RWPE1 (cell line): ENCODE measurements around the gene NFIX.

Experiments
- CTCF ChIA-PET: fragments of 350-600 bp; sonication (Branson Sonifier 250); formaldehyde crosslinking; extraction: SDS; loops from one replicate; lab custom pipeline; 2021; lab: Yijun Ruan, JAX
- POLR2A ChIA-PET: fragments of 400-600 bp; formaldehyde crosslinking; extraction: SDS; loops from one replicate; lab custom pipeline; 2020; ENCODE audit warnings: antibody characterized with exemption; ENCODE audit not compliant: low non-redundant PET; lab: Yijun Ruan, JAX
- DNase-seq: peaks from one replicate; pipeline ENCODE4 v3.0.0; 2012; ENCODE audit warnings: low spot score
- H3K27ac ChIP-seq: fragments of 450-650 bp; 2 replicates; pipeline ENCODE4 v1.5.1; 2017
- TF ChIP-seq, protein P1 (sequence below): fragments of 450-650 bp; conservative IDR thresholded peaks from 2 replicates; pipeline ENCODE4 v1.5.1; 2017; ENCODE audit warnings: low read depth, mild to moderate bottlenecking

The NFIX gene

GRCh38 chr19:13076787-13077186 lies 81.5 kb downstream of the NFIX start:
- DNase-seq = no peak
- TF ChIP-seq, protein P1, sequence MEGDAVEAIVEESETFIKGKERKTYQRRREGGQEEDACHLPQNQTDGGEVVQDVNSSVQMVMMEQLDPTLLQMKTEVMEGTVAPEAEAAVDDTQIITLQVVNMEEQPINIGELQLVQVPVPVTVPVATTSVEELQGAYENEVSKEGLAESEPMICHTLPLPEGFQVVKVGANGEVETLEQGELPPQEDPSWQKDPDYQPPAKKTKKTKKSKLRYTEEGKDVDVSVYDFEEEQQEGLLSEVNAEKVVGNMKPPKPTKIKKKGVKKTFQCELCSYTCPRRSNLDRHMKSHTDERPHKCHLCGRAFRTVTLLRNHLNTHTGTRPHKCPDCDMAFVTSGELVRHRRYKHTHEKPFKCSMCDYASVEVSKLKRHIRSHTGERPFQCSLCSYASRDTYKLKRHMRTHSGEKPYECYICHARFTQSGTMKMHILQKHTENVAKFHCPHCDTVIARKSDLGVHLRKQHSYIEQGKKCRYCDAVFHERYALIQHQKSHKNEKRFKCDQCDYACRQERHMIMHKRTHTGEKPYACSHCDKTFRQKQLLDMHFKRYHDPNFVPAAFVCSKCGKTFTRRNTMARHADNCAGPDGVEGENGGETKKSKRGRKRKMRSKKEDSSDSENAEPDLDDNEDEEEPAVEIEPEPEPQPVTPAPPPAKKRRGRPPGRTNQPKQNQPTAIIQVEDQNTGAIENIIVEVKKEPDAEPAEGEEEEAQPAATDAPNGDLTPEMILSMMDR = no peak
- ChIA-PET CTCF (interaction anchor here (0.6 kb wide), 1 partner anchor 111 kb away, joined by 3 read pairs; no protein-coding TSS in a partner anchor), POLR2A (no interaction called here)
- peak overlapping the region; percentile 69 for H3K27ac ChIP-seq

- CTCF ChIA-PET = interaction anchor here (0.6 kb wide), 2 partner anchors 112 kb away, joined by 3 read pairs; no protein-coding TSS in a partner anchor
- no peak for DNase-seq
- POLR2A ChIA-PET = no interaction called here
- H3K27ac ChIP-seq = peak overlapping the region; percentile 69
- TF ChIP-seq, protein P1 = no peak
These were observed 82.0 kb downstream of the NFIX start for GRCh38 chr19:13077240-13077639.

- CTCF ChIA-PET = interaction anchor here (0.6 to 1.8 kb wide), 2 partner anchors 17 to 361 kb away, joined by 4 to 8 read pairs; no protein-coding TSS in a partner anchor
- POLR2A ChIA-PET = no interaction called here
- DNase-seq = no peak
- peak overlapping the region; percentile 69 for H3K27ac ChIP-seq
- TF ChIP-seq, protein P1 = no peak
These were observed 83.1 kb downstream of the NFIX start for GRCh38 chr19:13078381-13078780.

DNA sequence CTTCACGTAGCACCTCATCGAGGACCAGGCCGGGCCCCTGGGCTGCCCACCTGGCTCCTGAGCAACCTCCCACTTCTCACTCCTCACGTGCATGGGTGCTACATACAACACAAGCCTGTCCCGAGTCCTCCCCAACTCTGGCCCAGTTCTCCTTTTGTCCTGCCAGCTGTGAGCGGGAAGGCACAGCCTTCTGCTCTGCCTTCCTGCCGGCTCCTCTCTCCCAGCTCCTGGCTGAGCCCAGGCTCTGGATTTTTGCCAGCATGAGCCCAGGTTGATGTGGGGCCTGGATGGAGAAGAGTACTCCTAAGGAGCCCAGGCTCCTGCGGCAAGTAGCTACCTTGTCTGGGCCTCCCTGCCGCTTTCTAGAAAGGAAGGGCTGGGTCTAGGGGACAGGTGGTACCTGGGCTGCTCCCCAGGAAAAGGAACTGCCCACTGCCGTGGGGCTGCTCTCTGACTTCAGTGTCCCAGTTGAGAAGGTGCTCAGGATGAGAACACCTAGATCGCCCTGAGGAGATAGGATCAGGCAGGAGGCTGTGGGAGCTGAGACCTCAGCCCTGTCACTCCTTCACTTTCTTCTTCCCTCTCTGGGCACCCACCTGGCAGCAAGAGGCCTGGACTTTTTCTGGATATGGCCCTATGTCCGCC lies 83.7 kb downstream of the NFIX start:
- no peak for DNase-seq
- TF ChIP-seq, protein P1 = no peak
- ChIA-PET CTCF (interaction anchor here (0.6 to 1.8 kb wide), 3 partner anchors 18 to 360 kb away, joined by 3 to 8 read pairs (median 4); no protein-coding TSS in a partner anchor), POLR2A (no interaction called here)
- peak overlapping the region; percentile 69 for H3K27ac ChIP-seq

DNA sequence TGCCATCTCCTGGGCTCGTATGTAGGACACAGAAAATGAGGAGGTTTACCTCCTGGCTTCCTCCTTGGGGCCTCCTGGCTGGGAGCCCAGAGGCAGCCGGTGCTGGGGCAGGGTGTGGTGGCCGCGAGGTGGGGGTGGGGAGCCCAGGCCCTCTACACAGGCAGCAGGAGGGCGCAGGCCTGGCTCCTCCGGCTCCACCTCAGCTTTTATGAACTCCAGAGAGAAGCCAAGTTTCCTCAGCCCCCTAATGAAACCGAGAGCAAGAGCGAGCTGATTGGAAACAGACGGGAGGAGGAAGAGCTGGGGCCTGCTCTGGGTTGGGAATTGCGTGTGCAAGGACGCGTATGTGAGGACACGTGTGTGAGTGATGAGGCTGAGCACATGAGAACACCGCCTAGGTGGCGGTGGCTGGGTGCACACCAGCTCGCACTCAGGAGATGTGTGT lies 84.3 kb downstream of the NFIX start:
- CTCF ChIA-PET = interaction anchor here (0.7 to 1.8 kb wide), 3 partner anchors 9 to 115 kb away, joined by 3 to 8 read pairs (median 4); no protein-coding TSS in a partner anchor
- TF ChIP-seq, protein P1 = no peak
- POLR2A ChIA-PET = no interaction called here
- H3K27ac ChIP-seq = peak overlapping the region; percentile 69
- no peak for DNase-seq

DNA sequence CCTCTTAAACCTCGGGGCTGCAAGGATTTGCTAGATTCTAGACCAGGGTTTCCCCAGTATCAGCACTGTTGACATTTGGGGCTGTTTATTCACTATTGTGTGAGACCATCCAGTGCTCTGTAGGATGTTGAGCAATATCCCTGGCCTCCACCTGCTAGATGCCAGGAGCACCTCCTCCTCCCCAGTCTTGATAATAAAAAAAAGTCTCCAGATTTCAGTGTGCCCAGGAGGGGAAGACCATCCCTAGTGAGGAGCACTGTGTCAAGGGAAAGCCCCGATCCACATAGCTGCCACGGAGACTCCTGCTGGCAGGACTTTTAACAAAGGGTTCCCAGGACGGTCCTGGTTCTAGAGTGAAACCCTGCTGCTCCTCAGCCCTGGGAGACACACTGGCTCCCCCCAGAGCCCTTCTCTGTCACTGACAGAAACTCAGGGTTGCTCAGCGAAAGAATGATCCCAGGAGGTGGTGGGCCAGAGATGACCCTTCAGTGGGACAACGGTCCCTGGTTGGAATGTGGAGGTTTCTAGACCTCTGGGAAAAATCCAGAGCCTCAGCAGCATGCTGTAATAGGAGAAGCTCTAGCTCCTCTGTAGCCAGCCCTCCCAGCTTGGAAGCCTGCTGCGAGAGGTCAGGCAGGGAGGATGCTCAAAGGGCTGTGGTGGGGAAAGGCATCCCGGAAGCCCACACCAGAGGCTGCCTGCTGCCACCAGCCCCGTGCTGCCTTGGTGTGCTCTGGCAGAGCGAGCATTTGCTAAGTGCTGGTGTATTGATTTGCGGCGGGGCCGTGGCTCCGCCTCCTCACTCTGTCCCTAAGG lies 87.1 kb downstream of the NFIX start:
- TF ChIP-seq, protein P1 = no peak
- ChIA-PET POLR2A (no interaction called here), CTCF (interaction anchor here (0.6 to 2.1 kb wide), 3 partner anchors 11 to 117 kb away, joined by 3 to 11 read pairs (median 5); no protein-coding TSS in a partner anchor)
- H3K27ac ChIP-seq = peak overlapping the region; percentile 36
- no peak for DNase-seq
